M059J (cell line): Measurements from ENCODE around the gene HOXC12. TPM values are rescaled to one million over a fixed set of nuclear protein-coding genes. Genes with fewer than 3 reads are reported as not detected.

Source experiments
- DNase-seq: peaks from one replicate; pipeline ENCODE4 v3.0.0-alpha.2; 2012; ENCODE audit warnings: low read depth
- total RNA-seq: library from RNA; depleted of rRNA; stranded (reverse); fragments of >200 nt; shearing (Covaris generic); gene quantifications from 2 replicates; pipeline ENCODE4 v1.2.3, GENCODE V29; 2014

Gene HOXC12
- total RNA-seq, 1 experiment from 2014 or later = not detected

DNA sequence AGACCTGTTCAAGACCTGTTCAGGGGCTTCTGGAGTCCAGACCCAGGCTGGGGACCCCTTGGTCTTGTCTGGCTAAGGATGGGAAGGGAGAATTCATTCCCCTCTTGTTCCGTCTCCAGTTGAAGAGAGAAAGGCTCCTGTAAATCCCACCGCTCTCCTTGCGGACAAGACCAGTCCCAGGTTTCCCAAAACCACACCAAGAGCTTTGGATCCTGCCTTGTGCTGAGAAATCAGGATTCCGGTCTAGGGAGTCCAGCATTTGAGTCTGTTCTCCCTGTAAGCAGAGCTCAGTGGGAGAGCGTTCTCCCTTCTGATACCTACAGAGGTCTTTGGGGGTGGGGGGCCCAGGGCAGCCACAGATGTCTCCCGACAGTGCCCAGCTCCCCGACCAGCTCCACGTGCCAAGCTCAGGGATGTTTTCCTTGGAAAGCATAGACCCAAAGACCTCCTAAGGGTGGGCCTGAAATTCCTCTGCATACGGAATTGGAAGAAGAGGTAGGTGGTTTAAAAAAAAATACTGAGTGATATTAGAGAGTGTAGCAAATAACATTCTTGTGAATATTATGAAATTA lies 14.2 kb upstream of the HOXC12 start:
- peak; percentile 31 for DNase-seq

DNA sequence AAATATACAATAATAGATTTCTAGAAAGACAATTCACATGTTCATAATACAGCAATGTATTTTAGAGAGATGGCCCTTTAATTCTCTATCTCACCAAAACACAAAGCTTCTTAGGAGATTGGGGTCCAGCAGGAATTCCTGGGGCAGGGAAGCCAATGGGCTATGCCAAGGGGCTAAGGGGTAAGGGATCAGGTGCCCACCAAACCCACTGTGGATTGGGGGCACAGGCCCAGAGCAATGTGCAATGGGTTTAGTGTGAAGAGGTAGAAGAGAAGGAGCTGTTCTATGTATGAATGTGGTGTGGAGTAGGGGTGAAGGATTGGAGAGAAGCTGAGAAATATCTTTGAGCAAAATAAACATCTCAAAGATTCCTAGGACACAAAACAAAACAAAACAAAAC lies 13.5 kb upstream of the HOXC12 start:
- DNase-seq = no peak

GRCh38 chr12:53941750-53942149 lies 13.0 kb upstream of the HOXC12 start:
- DNase-seq = peak; percentile 75

DNA sequence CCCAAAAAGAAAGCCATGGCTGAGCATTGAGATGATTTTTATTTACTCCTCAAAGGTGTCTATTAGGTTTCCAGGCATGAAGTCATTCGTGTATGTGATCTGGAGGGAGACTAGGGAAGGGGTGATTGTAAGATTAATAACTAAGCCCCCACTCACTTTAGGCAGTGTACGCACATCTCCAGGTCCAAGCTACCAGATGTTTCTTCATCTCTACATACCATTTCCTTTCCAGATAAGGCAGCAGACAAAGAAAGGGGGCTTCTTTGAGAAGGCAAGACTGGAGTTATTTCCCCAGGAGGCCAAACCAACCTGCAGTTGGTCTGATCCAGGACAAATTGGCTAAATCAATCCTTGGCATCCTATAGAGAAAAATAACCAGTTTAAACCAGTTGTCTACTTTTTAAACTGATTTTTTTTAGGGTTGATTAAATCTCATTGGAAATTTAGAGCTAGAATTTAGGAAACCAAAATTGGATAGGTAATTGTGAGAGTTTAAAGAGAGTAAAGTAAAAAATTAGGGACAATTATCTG lies 12.2 kb upstream of the HOXC12 start:
- no peak for DNase-seq

GRCh38 chr12:53944209-53944608 lies 10.5 kb upstream of the HOXC12 start:
- DNase-seq = no peak

GRCh38 chr12:53944907-53945847 lies 9.5 kb upstream of the HOXC12 start:
- no peak for DNase-seq

DNA sequence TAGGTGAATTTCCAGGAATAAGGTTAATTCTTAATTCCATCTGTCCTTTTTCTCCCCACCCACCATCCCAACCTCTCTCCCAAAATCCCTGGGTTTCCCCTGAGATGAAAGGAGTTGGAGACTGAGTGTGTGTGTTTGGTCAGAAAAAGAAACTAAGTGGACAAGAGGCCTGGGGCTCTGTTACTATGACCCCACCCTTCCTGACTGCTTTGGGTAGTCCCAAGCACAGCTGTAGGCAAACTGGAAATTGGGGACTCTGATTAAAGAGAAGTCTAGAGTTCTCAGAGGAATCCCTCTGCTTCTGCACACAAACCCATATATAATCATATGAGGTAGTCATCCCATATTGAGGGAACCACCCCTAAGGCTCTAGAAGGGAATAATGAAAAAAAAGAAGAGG lies 7.0 kb upstream of the HOXC12 start:
- no peak for DNase-seq

DNA sequence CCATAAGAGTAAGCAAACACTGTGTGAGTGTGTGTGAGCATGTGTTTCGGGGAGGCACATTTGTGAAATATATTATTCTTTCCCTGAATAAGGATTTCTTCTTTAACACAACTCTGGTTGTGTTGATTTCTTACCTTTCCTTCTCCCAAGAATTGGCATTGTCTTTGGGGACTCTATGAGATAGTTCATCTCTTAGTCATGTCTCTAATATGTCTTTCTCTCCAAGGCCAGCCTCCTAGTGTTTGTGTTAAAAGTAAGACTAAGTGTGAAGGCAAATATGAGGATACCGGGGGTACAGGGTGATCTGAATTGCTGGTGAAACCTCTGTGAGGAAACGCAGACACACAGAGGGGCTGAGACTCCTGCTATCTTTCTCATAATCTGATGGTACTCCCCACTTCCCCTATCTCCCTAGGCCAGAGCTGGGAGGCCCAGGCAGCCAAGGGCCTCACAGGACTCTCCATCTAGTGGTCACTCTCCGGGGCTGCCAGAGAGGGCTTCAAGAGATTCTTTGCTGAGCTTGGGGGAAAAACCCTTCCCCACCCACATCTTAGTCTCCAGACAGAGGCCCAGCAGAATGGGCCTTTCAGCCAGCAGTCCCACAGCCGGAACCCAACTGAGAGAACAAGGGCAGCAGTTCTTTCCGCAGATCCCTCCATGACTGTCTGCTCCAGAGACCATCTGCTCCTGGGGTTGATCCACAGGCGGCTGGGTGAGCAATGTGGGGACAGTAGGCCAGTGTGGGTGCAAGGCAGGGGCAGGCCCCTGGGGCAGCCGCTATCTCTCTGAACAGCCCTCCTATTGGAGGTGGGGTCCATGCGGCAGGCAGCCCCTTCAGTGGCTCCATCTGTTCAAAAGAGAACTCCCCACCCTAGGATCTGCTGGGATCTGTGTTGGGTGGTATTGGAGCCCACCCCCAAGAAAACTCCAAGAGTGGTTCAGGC lies 5.8 kb upstream of the HOXC12 start:
- peak; percentile 54 for DNase-seq

DNA sequence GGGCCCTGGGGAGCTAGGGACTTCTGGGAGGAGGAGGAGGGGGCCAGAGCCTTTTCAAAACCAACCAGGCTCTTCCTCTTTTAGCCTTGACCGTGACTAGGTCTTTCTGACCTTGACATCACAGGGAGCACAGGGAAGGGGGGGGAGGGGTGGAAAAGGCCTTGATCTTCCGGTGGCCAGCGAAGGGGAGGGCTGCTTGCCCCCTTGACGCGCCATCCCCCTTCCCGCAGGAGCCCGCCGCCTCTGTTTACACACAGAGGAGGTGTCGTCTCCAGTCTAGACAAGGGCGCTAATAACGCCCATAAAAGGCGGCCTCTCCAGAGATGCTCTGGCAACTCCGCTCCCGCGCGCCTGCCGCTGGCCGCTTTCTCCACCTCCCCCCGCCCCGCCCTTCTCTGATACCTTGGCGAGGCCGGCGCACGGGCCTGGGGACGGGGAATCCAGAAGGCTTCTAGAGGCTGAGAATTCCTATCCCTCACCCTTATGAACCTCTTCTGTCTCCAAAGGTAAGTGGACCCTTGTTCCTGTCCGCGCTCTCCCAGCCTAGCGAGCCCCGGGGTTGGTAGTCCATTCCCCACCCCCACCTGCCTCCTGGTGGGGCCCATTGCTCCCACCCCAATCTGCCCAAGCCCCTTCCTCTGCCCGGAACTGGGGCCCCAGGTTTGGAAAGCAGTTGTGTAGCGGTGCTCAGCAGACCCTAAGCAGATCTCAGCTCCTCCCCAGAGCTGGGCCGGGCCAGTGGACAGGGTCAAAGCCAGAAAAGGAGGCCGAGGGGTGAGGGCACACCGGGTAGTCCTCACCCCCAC lies 4.9 kb upstream of the HOXC12 start:
- DNase-seq = no peak

DNA sequence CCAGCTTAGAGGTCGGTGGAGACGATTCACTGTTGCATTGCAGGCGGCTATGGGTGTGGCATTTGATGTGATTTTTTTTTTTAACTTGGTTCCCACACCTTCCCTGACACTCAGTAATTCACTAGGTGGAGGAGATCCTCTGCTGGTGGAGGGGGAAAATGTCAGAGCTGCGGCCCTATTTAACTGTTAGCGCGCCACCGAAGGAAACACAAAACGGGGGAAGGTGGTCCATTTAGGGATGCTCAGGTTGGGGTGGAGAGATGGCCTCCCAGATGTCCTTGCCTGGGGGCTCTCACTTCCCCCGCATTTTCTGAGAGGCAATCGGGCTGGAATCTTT lies 4.3 kb upstream of the HOXC12 start:
- DNase-seq = no peak

DNA sequence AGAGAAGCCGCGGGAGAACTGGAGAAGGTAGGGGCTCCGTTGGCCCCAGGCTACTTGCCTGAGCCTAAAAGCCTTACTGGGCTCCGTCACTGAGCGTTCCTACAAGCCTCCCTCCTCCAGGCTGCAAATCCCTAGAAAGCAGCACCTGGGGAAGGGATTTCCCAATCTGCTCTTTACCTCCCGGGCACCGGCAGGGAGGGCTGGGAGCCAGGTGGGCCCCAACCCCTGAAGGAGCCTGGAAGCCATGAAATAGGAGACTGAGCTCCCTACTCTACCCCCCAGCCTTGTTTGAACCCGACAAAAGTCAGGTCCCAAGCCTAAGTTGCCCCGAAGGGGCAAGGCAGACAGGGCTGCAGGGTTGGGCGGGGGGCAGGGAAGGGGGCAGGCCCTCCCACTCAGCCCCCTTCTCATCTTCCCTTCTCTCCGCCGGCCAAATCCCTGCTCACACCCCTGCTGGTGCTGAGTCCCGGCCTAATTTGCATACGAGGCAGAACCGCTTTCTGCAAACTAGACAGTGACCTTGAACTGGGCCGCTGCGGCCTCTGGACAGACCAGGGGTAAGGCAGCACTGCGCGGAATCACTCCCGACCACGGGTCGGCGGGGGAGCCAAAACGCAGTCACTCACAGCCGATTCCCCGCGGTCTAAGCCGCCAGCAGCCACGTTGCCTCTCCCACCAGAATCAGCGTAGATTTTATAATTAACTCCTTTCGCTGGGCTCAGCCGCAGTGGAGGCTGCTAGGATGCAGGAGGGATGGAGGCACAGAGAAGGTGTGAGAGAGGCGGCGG lies 3.7 kb upstream of the HOXC12 start:
- no peak for DNase-seq

DNA sequence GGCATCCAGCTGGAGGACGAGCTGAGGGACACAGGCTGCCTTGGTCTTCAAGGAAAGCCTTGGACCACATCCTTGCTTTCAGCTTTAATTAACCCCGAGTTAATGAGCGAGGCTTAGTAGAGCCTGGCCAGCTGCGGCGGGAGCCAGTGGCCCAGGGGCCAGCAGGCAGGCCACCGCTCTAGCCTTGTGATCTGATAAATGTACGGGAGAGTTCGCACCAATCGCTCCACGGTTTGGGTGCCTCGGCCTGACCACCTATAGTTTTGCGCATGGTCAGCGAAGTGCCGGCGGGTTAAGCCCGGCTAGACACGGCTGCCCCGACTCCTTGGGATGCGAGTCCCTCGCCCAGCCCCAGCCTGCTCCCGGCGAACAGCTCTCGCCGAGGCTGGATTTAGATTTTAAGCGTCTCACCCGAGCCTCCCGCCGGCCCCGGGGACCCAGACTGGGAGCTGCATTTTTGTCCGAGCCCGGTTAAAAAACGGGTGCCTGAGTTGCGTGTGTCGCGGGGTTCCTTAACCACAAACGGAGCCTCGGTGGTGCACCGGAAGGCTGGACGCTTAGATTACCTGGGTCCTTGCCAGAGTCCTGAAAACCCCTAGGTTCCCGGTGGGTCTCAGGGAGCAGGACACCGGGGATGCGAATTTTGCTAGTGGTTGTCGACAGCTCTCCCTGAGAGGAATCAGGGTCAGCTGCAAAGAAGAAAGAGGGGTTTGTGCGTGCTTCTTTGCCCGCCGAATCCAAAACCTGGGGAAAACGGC lies 2.9 kb upstream of the HOXC12 start:
- no peak for DNase-seq

DNA sequence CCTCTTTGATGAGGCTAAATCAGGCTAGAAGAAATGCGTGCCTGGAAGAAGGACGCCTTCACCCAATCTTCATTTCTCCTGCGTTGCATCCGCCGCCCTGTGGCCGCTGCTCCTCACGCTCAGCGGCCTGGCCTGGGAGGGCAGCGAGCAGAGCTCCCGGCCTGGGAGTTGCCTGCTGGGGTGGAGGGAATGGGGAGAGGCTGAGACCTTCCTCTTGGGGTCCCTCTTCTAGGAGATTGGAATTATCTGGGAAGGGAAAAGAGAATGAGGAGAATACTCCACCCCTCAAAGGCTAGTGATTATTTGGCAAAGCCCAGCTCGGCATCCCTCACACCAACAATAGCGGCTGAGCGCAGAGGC lies 2.4 kb upstream of the HOXC12 start:
- DNase-seq = no peak

- DNase-seq = peak; percentile 49
Measured at GRCh38 chr12:53952871-53953734, 1.6 kb upstream of the HOXC12 start.

- DNase-seq = no peak
Measured at GRCh38 chr12:53953831-53954693, 641 bp upstream of the HOXC12 start.

DNA sequence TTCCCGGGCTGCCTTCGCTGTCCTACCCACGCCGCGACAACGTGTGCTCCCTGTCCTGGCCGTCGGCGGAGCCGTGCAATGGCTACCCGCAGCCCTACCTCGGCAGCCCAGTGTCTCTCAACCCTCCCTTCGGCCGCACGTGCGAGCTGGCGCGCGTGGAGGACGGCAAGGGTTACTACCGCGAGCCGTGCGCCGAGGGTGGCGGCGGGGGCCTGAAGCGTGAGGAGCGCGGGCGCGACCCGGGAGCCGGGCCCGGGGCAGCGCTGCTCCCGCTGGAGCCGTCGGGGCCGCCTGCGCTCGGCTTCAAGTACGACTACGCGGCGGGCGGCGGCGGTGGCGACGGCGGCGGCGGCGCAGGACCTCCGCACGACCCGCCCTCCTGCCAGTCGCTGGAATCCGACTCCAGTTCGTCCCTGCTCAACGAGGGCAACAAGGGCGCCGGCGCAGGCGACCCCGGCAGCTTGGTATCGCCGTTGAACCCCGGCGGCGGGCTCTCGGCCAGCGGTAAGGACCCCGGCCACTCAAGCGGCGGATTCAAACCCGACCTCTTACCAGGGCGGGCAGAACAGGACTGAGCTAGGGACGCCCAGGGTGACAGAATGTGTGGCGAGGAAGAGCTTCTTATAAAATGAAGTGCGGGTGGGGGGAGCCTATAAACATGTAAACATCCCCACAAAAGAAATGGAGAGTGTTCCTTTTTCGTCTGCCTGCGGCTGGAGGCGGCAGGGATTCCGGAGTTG lies 503 bp downstream of the HOXC12 start:
- no peak for DNase-seq

DNA sequence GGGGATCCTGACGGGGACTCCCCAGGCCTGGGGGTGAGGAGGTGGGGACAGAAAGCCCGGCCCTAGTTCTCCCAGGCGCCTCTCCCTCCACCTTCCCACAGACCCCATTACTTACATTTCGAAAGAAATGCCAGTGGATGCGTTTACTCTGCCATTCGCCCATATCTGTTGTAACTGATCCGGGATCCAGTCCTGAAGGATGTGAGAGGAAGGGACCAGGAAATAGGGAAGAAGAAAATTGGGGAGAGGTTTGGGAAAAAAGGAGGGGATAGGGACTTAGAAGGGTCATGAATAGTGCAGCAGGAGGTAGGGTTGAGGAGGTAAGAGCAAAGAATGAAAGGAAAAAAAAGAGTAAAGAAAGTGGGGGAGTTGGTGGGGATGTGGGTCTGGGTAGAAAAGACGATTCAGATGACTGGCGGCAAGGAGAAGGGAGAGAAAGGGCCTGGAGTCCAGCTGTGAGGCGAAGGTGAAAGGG lies 1.1 kb downstream of the HOXC12 start:
- no peak for DNase-seq
